ENCODE measurements around the gene ATAD3A.
"Not testable (repeated sequence)": the region's sequence is repeated elsewhere in the genome, so short reads cannot be mapped to it uniquely, and the experiment has no call there.

Gene ATAD3A

GRCh38 chr1:1505801-1506200 is 6.2 kb upstream of the ATAD3A start:
- POLR2A ChIA-PET, result interaction anchor here (0.9 to 1.7 kb wide), 2 partner anchors 105 to 171 kb away, joined by 3 to 7 read pairs; no protein-coding TSS in a partner anchor
- not testable (repeated sequence) for H3K4me1 ChIP-seq (ENCODE audit: control insufficient read depth, insufficient read depth, low read length); H3K27ac ChIP-seq (ENCODE audit: extremely low read depth, low read depth, low read length); H3K9me3 ChIP-seq (ENCODE audit: control insufficient read depth, insufficient read depth, low read depth, low read length); H3K4me3 ChIP-seq (ENCODE audit: low read depth, low read length); H3K36me3 ChIP-seq (ENCODE audit: control insufficient read depth in 2 of 2, insufficient read depth in 1 of 2, low read length in 2 of 2)
- CTCF ChIA-PET, result interaction anchor here (1.0 to 1.6 kb wide), 4 partner anchors 12 to 214 kb away, joined by 4 to 9 read pairs (median 4); no protein-coding TSS in a partner anchor
- TF ChIP-seq EGR2 (tag by site-specific recombination; IDR thresholded peaks at IDR 0.05; ENCODE audit: low read depth) (peak; percentile 44; the same call in 1 of the 2 replicates), ZFHX2 (tag by site-specific recombination; conservative IDR thresholded peaks at IDR 0.05) (peak; percentile 64)

GRCh38 chr1:1507305-1507704 is 4.7 kb upstream of the ATAD3A start:
- Histone ChIP-seq H3K9me3 (ENCODE audit: control insufficient read depth, insufficient read depth, low read depth, low read length) (no peaks in the 10 kb centered on the region), H3K36me3 (ENCODE audit: control insufficient read depth in 2 of 2, insufficient read depth in 1 of 2, low read length in 2 of 2) (no peaks in the 10 kb centered on the region), H3K4me1 (ENCODE audit: control insufficient read depth, insufficient read depth, low read length) (no peaks in the 10 kb centered on the region), H3K4me3 (ENCODE audit: low read depth, low read length) (no peak overlapping the region), H3K27ac (ENCODE audit: extremely low read depth, low read depth, low read length) (no peak overlapping the region)
- TF ChIP-seq ZNF391 (tag by site-specific recombination; IDR thresholded peaks at IDR 0.05; ENCODE audit: borderline replicate concordance, low read depth) (no peak), GLIS1 (tag by site-specific recombination; IDR thresholded peaks at IDR 0.05) (no peak), SALL2 (tag by site-specific recombination; IDR thresholded peaks at IDR 0.05; ENCODE audit: borderline replicate concordance) (no peak), ZNF416 (tag by site-specific recombination; IDR thresholded peaks at IDR 0.05) (no peak), ZNF747 (tag by site-specific recombination; IDR thresholded peaks at IDR 0.05) (no peak), ZEB2 (tag by site-specific recombination; IDR thresholded peaks at IDR 0.05) (no peak), ZNF112 (tag by site-specific recombination; IDR thresholded peaks at IDR 0.05) (no peak), ZNF623 (tag by site-specific recombination; IDR thresholded peaks at IDR 0.05) (no peak), ZBTB6 (tag by site-specific recombination; IDR thresholded peaks at IDR 0.05) (no peak), ZNF510 (tag by site-specific recombination; IDR thresholded peaks at IDR 0.05; ENCODE audit: insufficient replicate concordance) (no peak), OVOL3 (tag by site-specific recombination; IDR thresholded peaks at IDR 0.05) (no peak), KLF7 (tag by site-specific recombination; IDR thresholded peaks at IDR 0.05; ENCODE audit: borderline replicate concordance) (no peak), ZBTB21 (tag by site-specific recombination; IDR thresholded peaks at IDR 0.05) (no peak), ZNF302 (tag by site-specific recombination; IDR thresholded peaks at IDR 0.05; ENCODE audit: low read depth) (no peak), ZNF776 (tag by site-specific recombination; IDR thresholded peaks at IDR 0.05; ENCODE audit: borderline replicate concordance) (no peak)
- CTCF ChIA-PET, result no interaction called here
- POLR2A ChIA-PET, result no interaction called here

- CTCF ChIA-PET; H3K36me3 ChIP-seq (ENCODE audit: control insufficient read depth in 2 of 2, insufficient read depth in 1 of 2, low read length in 2 of 2): not testable (repeated sequence)
Measured at GRCh38 chr1:1508775-1509464, 3.0 kb upstream of the ATAD3A start.

GRCh38 chr1:1509465-1509850 is 2.5 kb upstream of the ATAD3A start:
- H3K9me3 ChIP-seq (ENCODE audit: control insufficient read depth, insufficient read depth, low read depth, low read length); CTCF ChIA-PET; H3K27ac ChIP-seq (ENCODE audit: extremely low read depth, low read depth, low read length); H3K4me3 ChIP-seq (ENCODE audit: low read depth, low read length); H3K4me1 ChIP-seq (ENCODE audit: control insufficient read depth, insufficient read depth, low read length); H3K36me3 ChIP-seq (ENCODE audit: control insufficient read depth in 2 of 2, insufficient read depth in 1 of 2, low read length in 2 of 2): not testable (repeated sequence)
- POLR2A ChIA-PET, result interaction anchor here (0.7 kb wide), 1 partner anchor 110 kb away, joined by 5 read pairs; the partner anchor contains the start of gene CCNL2

More at GRCh38 chr1:1508775-1509464, 3.0 kb upstream of the ATAD3A start:
- H3K4me1 ChIP-seq (ENCODE audit: control insufficient read depth, insufficient read depth, low read length); H3K27ac ChIP-seq (ENCODE audit: extremely low read depth, low read depth, low read length); POLR2A ChIA-PET; H3K9me3 ChIP-seq (ENCODE audit: control insufficient read depth, insufficient read depth, low read depth, low read length); H3K4me3 ChIP-seq (ENCODE audit: low read depth, low read length): not testable (repeated sequence)
